Epithelial cell of proximal tubule (primary cell): ENCODE data around the gene MRPS2. TPM values are rescaled to one million over a fixed set of nuclear protein-coding genes. Genes with fewer than 3 reads are reported as not detected.

Experiments
- total RNA-seq: library from RNA; depleted of rRNA; stranded (reverse); fragments of >200 nt; gene quantifications from 2 replicates; pipeline ENCODE4 v1.2.3, GENCODE V29; 2015

Gene MRPS2
- total RNA-seq, 1 donor from 2014 or later, result 68.1 TPM

Other genes starting within 250 kb of the MRPS2 start
- 23.2 and 26.3 TPM in 2 replicates for gene PPP1R26, start 20.9 kb upstream of the MRPS2 start, total RNA-seq
- not detected in 2 replicates for gene LCN1, start 20.8 kb downstream of the MRPS2 start, total RNA-seq
- gene OBP2A, start 45.4 kb downstream of the MRPS2 start, total RNA-seq, result not detected in 2 replicates
- not detected in 2 replicates for gene PAEP, start 61.1 kb downstream of the MRPS2 start, total RNA-seq
- not detected in 2 replicates for gene GLT6D1, start 138.9 kb downstream of the MRPS2 start, total RNA-seq
- gene LCN9, start 162.6 kb downstream of the MRPS2 start, total RNA-seq, result not detected in 2 replicates
- gene SOHLH1, start 198.8 kb downstream of the MRPS2 start, total RNA-seq, result not detected in 2 replicates
- gene KCNT1, start 201.5 kb downstream of the MRPS2 start, total RNA-seq, result not detected in 2 replicates